GM21526 (cell line): Measurements from ENCODE around the gene PRMT3.
A peak's percentile ranks its signal among the peaks of the same experiment; 100 is the strongest.
"Not testable (repeated sequence)": the region's sequence is repeated elsewhere in the genome, so short reads cannot be mapped to it uniquely, and the experiment has no call there.

Source experiments
- ATAC-seq: cut with Tn5 transposase; IDR thresholded peaks from one replicate; pipeline ENCODE4 v1.9.1; 2021; ENCODE audit warnings: moderate library complexity; ENCODE audit not compliant: unreplicated experiment, low FRiP score

The PRMT3 gene

GRCh38 chr11:20373568-20374209 lies 13.8 kb upstream of the PRMT3 start:
- ATAC-seq: no peak

- no peak for ATAC-seq
Measured at GRCh38 chr11:20374741-20375300, 12.7 kb upstream of the PRMT3 start.

GRCh38 chr11:20376162-20376730 lies 11.3 kb upstream of the PRMT3 start:
- no peak for ATAC-seq

- ATAC-seq: not testable (repeated sequence)
Measured at GRCh38 chr11:20385996-20386395, 1.5 kb upstream of the PRMT3 start.

- ATAC-seq: peak; percentile 18
Measured at GRCh38 chr11:20388096-20389055, 860 bp downstream of the PRMT3 start.

- peak; percentile 91 for ATAC-seq
Measured at GRCh38 chr11:20397281-20397680, 9.8 kb downstream of the PRMT3 start.

- ATAC-seq: no peak
Measured at GRCh38 chr11:20399498-20399897, 12.0 kb downstream of the PRMT3 start.

- no peak for ATAC-seq
Measured at GRCh38 chr11:20403059-20403458, 15.5 kb downstream of the PRMT3 start.

GRCh38 chr11:20406484-20406883 lies 19.0 kb downstream of the PRMT3 start:
- no peak for ATAC-seq

GRCh38 chr11:20407344-20407743 lies 19.8 kb downstream of the PRMT3 start:
- no peak for ATAC-seq

- no peak for ATAC-seq
Measured at GRCh38 chr11:20415432-20415831, 27.9 kb downstream of the PRMT3 start.

- ATAC-seq: no peak
Measured at GRCh38 chr11:20417771-20418170, 30.3 kb downstream of the PRMT3 start.

- no peak for ATAC-seq
Measured at GRCh38 chr11:20421946-20422345, 34.4 kb downstream of the PRMT3 start.

- ATAC-seq: no peak
Measured at GRCh38 chr11:20429216-20429615, 41.7 kb downstream of the PRMT3 start.

- ATAC-seq: no peak
Measured at GRCh38 chr11:20438637-20439036, 51.1 kb downstream of the PRMT3 start.

- no peak for ATAC-seq
Measured at GRCh38 chr11:20443596-20443995, 56.1 kb downstream of the PRMT3 start.

- ATAC-seq: no peak
Measured at GRCh38 chr11:20444535-20444934, 57.0 kb downstream of the PRMT3 start.

- no peak for ATAC-seq
Measured at GRCh38 chr11:20448834-20449233, 61.3 kb downstream of the PRMT3 start.

GRCh38 chr11:20450829-20451228 lies 63.3 kb downstream of the PRMT3 start:
- ATAC-seq: no peak

- no peak for ATAC-seq
Measured at GRCh38 chr11:20451568-20451967, 64.1 kb downstream of the PRMT3 start.

GRCh38 chr11:20452585-20452984 lies 65.1 kb downstream of the PRMT3 start:
- ATAC-seq: no peak
